NT2/D1 (cell line): ENCODE measurements around the gene PRXL2A.
"Not testable (repeated sequence)": the region's sequence is repeated elsewhere in the genome, so short reads cannot be mapped to it uniquely, and the experiment has no call there.

Experiments
- DNase-seq: peaks from one replicate; pipeline ENCODE4 v3.0.0-alpha.2; 2011; ENCODE audit warnings: low read depth, low spot score
- H3K27me3 ChIP-seq: 2 replicates; pipeline ENCODE4 v1.6.0; 2011; ENCODE audit warnings: mild to moderate bottlenecking; ENCODE audit not compliant: insufficient read length, insufficient read depth
- H3K36me3 ChIP-seq: 2 replicates; pipeline ENCODE4 v1.6.1; 2011; ENCODE audit warnings: mild to moderate bottlenecking, low read length, mixed read lengths; ENCODE audit not compliant: insufficient read depth, insufficient read length
- H3K4me1 ChIP-seq: 2 replicates; pipeline ENCODE4 v1.5.1; 2011; ENCODE audit not compliant: insufficient read depth, insufficient read length
- H3K4me3 ChIP-seq: 2 replicates; pipeline ENCODE4 v1.5.1; 2011; ENCODE audit warnings: low read depth; ENCODE audit not compliant: insufficient read length
- H3K9ac ChIP-seq: 2 replicates; pipeline ENCODE4 v1.6.0; 2011; ENCODE audit warnings: low read depth; ENCODE audit not compliant: insufficient read length
- H3K9me3 ChIP-seq: 2 replicates; pipeline ENCODE4 v1.5.1; 2011; ENCODE audit warnings: mild to moderate bottlenecking, low read length; ENCODE audit not compliant: insufficient read depth
- SUZ12 ChIP-seq: IDR thresholded peaks from 2 replicates; pipeline ENCODE4 v1.6.1; 2011; ENCODE audit not compliant: insufficient read length, insufficient read depth; ENCODE audit errors: extremely low read depth
- YY1 ChIP-seq: IDR thresholded peaks from 2 replicates; pipeline ENCODE4 v1.6.1; 2011; ENCODE audit not compliant: insufficient read length, insufficient read depth
- ZNF274 ChIP-seq: IDR thresholded peaks from 2 replicates; pipeline ENCODE4 v1.6.1; 2011; ENCODE audit warnings: mild to moderate bottlenecking, low read depth, low read length

PRXL2A gene

GRCh38 chr10:80415734-80416478, 7.6 kb downstream of the PRXL2A start:
- Histone ChIP-seq H3K36me3 (peaks cover 5% of the 10 kb centered on the region), H3K4me1 (peaks cover 19% of the 10 kb centered on the region)
- no peak for DNase-seq

GRCh38 chr10:80416479-80417098, 8.2 kb downstream of the PRXL2A start:
- DNase-seq = no peak
- H3K36me3 ChIP-seq = peaks cover 12% of the 10 kb centered on the region
- H3K4me1 ChIP-seq = peaks cover 19% of the 10 kb centered on the region
- no peak overlapping the region for H3K9ac ChIP-seq
- no peaks in the 10 kb centered on the region for H3K9me3 ChIP-seq
- H3K4me3 ChIP-seq = no peak overlapping the region
- TF ChIP-seq SUZ12 (no peak), ZNF274 (no peak), YY1 (no peak)
- H3K27me3 ChIP-seq = no peaks in the 10 kb centered on the region

More at GRCh38 chr10:80415734-80416478, 7.6 kb downstream of the PRXL2A start:
- no peak overlapping the region for H3K4me3 ChIP-seq
- H3K9me3 ChIP-seq = no peaks in the 10 kb centered on the region
- no peak for TF ChIP-seq YY1
- TF ChIP-seq ZNF274 = no peak
- TF ChIP-seq SUZ12 = no peak
- H3K9ac ChIP-seq = no peak overlapping the region
- no peaks in the 10 kb centered on the region for H3K27me3 ChIP-seq

- H3K9me3 ChIP-seq, H3K27me3 ChIP-seq, DNase-seq, H3K9ac ChIP-seq, H3K4me3 ChIP-seq: not testable (repeated sequence)
- peaks cover 19% of the 10 kb centered on the region for H3K4me1 ChIP-seq
- H3K36me3 ChIP-seq = peaks cover 18% of the 10 kb centered on the region
Measured at GRCh38 chr10:80417256-80417655, 8.9 kb downstream of the PRXL2A start.

GRCh38 chr10:80421050-80421706, 12.8 kb downstream of the PRXL2A start:
- Histone ChIP-seq H3K4me3 (no peak overlapping the region), H3K9ac (no peak overlapping the region), H3K36me3 (peaks cover 38% of the 10 kb centered on the region), H3K27me3 (no peaks in the 10 kb centered on the region), H3K4me1 (peaks cover 7% of the 10 kb centered on the region), H3K9me3 (no peaks in the 10 kb centered on the region)
- DNase-seq = no peak
- TF ChIP-seq ZNF274 (no peak), YY1 (no peak), SUZ12 (no peak)

- H3K4me3 ChIP-seq = no peak overlapping the region
- H3K27me3 ChIP-seq = no peaks in the 10 kb centered on the region
- peaks cover 44% of the 10 kb centered on the region for H3K36me3 ChIP-seq
- H3K4me1 ChIP-seq = peaks cover 7% of the 10 kb centered on the region
- no peak for TF ChIP-seq SUZ12
- no peak for TF ChIP-seq YY1
- no peak for TF ChIP-seq ZNF274
- no peaks in the 10 kb centered on the region for H3K9me3 ChIP-seq
- DNase-seq = no peak
- no peak overlapping the region for H3K9ac ChIP-seq
Measured at GRCh38 chr10:80421707-80422536, 13.6 kb downstream of the PRXL2A start.

- Histone ChIP-seq H3K27me3 (no peaks in the 10 kb centered on the region), H3K9ac (no peak overlapping the region), H3K4me1 (no peaks in the 10 kb centered on the region), H3K4me3 (no peak overlapping the region), H3K36me3 (peaks cover 60% of the 10 kb centered on the region), H3K9me3 (no peaks in the 10 kb centered on the region)
- TF ChIP-seq YY1 (no peak), ZNF274 (no peak), SUZ12 (no peak)
- no peak for DNase-seq
Measured at GRCh38 chr10:80425901-80426300, 17.6 kb downstream of the PRXL2A start.
